A549 (cell line): ENCODE measurements around the gene RIC1.

ENCODE experiments used
- SMC3 ChIP-seq: fragments of >200 bp; sonication (Bioruptor Twin); formaldehyde crosslinking; IDR thresholded peaks from 3 replicates; pipeline ENCODE4 v1.6.1; 2018; ENCODE audit warnings: inconsistent platforms
- TF ChIP-seq, protein P1 (sequence below): fragments of >200 bp; sonication (Bioruptor Twin); formaldehyde crosslinking; IDR thresholded peaks from 3 replicates; pipeline ENCODE4 v1.5.1; 2016

DNA sequence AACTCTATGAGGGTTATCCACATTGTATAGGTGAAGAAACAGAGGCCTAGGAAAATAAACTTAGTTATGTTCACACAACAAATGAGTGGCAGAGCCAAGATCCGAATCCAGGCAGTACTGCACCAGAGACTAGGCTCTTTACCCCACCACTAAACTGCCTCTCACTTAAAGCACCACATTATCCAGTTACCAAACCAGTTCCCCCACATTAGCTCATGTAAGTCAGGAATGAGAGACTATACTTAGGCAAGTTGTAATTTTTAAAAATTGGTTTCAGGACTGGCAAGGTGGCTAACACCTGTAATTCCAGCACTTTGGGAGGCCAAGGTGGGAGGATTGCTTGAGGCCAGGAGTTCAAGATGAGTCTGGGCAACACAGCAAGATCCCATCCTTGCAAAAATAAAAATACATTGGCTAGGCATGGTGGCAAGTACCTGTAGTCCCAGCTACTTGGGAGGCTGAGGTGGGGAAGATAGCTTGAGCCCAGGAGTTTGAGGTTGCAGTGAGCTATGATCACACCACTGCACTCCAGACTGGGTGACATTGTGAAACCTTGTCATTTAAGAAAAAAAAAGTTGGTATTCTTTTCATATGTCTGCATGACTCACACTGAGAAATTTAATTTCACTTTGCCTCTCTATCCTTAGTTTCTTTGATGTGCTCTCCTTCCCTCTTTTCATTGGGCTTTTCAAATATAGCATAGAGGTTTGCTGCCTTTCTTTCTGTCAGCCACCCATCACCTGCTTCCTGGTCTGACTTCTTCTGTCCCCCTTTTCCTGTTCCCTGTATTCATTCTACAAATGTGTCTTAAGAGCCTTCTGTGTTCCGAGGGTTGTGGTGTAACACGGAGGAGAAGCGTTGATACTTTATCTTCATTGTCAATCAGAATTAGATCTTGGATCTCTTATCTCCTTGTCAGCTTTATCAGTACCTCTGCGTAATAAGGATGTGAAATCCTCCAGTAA is 139.3 kb downstream of the RIC1 start:
- TF ChIP-seq, protein P1, sequence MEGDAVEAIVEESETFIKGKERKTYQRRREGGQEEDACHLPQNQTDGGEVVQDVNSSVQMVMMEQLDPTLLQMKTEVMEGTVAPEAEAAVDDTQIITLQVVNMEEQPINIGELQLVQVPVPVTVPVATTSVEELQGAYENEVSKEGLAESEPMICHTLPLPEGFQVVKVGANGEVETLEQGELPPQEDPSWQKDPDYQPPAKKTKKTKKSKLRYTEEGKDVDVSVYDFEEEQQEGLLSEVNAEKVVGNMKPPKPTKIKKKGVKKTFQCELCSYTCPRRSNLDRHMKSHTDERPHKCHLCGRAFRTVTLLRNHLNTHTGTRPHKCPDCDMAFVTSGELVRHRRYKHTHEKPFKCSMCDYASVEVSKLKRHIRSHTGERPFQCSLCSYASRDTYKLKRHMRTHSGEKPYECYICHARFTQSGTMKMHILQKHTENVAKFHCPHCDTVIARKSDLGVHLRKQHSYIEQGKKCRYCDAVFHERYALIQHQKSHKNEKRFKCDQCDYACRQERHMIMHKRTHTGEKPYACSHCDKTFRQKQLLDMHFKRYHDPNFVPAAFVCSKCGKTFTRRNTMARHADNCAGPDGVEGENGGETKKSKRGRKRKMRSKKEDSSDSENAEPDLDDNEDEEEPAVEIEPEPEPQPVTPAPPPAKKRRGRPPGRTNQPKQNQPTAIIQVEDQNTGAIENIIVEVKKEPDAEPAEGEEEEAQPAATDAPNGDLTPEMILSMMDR: no peak
- no peak for TF ChIP-seq SMC3
